OCI-LY3 (cell line): Measurements from ENCODE around the gene NUDT1.

Source experiments
- CTCF ChIP-seq: fragments of 200-600, 300-600 bp; sonication (generic); IDR thresholded peaks from 2 replicates; pipeline ENCODE4 v1.5.1; 2014; ENCODE audit warnings: antibody characterized with exemption, low read length, low read depth
- EZH2phosphoT487 ChIP-seq: fragments of 200-600 bp; shearing (Covaris generic); IDR thresholded peaks from 2 replicates; pipeline ENCODE4 v1.6.1; 2018; ENCODE audit warnings: antibody characterized with exemption, mixed run types, low read depth

DNA sequence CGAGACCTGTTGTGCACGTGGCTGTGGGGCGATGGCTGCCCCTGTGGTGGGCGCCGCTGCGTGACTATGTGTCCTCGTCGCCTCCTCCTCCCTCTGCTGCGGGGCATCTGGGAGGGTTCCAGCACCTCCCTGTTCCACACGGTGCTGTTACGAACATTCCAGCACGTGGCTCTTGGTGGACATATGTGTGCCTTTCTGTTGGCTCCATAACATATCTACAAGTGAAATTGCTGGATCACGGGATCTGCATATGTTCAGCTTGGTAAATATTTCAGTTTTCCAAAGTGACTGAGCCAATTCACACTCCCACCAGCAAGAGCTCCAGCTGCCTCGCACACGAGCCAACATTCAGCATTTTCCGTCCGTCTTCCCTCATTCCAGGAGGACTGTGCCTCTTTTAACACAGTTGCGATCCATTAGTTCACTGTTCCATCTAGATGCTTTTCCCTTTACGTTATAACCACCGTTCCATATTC is 47.1 kb downstream of the NUDT1 start:
- TF ChIP-seq CTCF: no peak
- no peak for TF ChIP-seq EZH2phosphoT487
